ENCODE data around the gene ANKRD63. TPM values are rescaled to one million over a fixed set of nuclear protein-coding genes. Genes with fewer than 3 reads are reported as not detected.

ANKRD63 gene
- total RNA-seq, 1 donor from 2014 or later = not detected

DNA sequence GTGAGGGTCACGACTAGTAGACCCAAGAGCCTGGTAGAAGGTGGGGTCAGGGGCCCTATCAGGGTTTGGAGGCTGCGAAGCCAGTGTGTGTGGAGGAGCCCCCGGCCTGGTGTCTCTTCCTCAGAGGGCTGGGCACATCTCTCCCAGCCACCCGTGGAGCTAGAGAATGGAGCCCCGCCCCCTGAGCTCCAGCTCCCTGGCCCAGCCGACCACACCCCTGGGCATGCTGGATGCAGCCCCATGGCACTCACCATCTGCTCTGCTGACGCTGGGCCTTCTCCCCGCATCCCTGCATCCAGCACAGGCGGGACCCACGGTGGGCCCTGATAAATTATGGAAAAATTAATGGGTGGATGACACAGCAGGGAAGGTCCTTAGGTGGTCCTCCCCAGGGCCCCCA lies 17.5 kb downstream of the ANKRD63 start:
- H3K36me3 ChIP-seq (ENCODE audit: control insufficient read depth in 3 of 3, insufficient read depth in 3 of 3, low read length in 3 of 3) = no peaks in the 10 kb centered on the region
- H3K4me1 ChIP-seq (ENCODE audit: control insufficient read depth in 3 of 3, insufficient read depth in 3 of 3, low read length in 3 of 3) = peaks cover 6 to 11% (median 7%) of the 10 kb centered on the region in 3 donors
- H3K9ac ChIP-seq (ENCODE audit: low read depth in 1 of 3, low read length in 3 of 3) = no peak overlapping the region
- H3K9me3 ChIP-seq (ENCODE audit: control insufficient read depth in 3 of 3, low read length in 3 of 3) = no peaks in the 10 kb centered on the region
- H3K4me3 ChIP-seq (ENCODE audit: low read length in 3 of 3) = no peak overlapping the region
- no peaks in the 10 kb centered on the region for H3K27me3 ChIP-seq (ENCODE audit: control insufficient read depth in 3 of 3, insufficient read depth in 3 of 3, low read length in 3 of 3)
- no peak overlapping the region for H3K27ac ChIP-seq (ENCODE audit: low read depth, low read length)

DNA sequence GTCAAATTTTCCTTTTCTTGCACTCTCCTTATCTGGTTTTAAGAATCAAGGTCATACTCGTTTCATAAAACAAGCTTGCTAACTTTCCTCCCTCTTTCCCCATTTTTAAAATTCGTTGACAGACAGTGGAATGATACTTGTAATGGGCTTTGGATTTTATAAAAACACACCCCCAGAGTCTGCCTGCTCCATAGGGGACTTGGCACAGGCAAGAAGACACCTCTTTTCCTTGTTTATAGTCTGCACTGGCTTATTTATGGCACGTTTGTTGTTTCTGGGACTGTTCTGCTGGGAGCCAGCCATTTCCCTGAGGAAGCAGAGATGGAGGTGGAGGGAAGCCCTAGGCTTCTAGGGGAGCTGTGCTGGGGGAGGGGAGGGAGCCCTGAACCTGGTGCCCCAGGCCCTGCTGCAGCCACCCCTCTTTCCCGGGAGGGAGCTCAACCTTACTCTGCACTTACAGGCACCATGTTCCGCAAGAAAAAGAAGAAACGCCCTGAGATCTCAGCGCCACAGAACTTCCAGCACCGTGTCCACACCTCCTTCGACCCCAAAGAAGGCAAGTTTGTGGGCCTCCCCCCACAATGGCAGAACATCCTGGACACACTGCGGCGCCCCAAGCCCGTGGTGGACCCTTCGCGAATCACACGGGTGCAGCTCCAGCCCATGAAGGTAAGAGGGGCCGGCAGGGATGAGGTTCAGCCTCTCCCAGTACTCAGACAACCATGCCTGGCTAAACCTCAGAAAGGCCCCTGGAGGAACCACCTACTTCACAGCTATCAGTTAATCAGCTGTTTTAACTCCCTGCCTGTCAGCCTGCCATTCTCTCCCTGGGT lies 18.3 kb downstream of the ANKRD63 start:
- Histone ChIP-seq H3K9ac (ENCODE audit: low read depth in 1 of 3, low read length in 3 of 3) (no peak overlapping the region), H3K4me1 (ENCODE audit: control insufficient read depth in 3 of 3, insufficient read depth in 3 of 3, low read length in 3 of 3) (peaks cover 6 to 11% (median 7%) of the 10 kb centered on the region in 3 donors), H3K27me3 (ENCODE audit: control insufficient read depth in 3 of 3, insufficient read depth in 3 of 3, low read length in 3 of 3) (no peaks in the 10 kb centered on the region), H3K4me3 (ENCODE audit: low read length in 3 of 3) (no peak overlapping the region), H3K27ac (ENCODE audit: low read depth, low read length) (no peak overlapping the region), H3K9me3 (ENCODE audit: control insufficient read depth in 3 of 3, low read length in 3 of 3) (no peaks in the 10 kb centered on the region), H3K36me3 (ENCODE audit: control insufficient read depth in 3 of 3, insufficient read depth in 3 of 3, low read length in 3 of 3) (no peaks in the 10 kb centered on the region)

- H3K27ac ChIP-seq (ENCODE audit: low read depth, low read length) = no peak overlapping the region
- H3K9me3 ChIP-seq (ENCODE audit: control insufficient read depth in 3 of 3, low read length in 3 of 3) = no peaks in the 10 kb centered on the region
- H3K4me3 ChIP-seq (ENCODE audit: low read length in 3 of 3) = no peak overlapping the region
- H3K4me1 ChIP-seq (ENCODE audit: control insufficient read depth in 3 of 3, insufficient read depth in 3 of 3, low read length in 3 of 3) = peaks cover 6 to 11% (median 7%) of the 10 kb centered on the region in 3 donors
- peaks cover 0 to 7% (median 7%) of the 10 kb centered on the region in 3 donors for H3K27me3 ChIP-seq (ENCODE audit: control insufficient read depth in 3 of 3, insufficient read depth in 3 of 3, low read length in 3 of 3)
- peak overlapping the region in 1 of 3 donors; percentile 16 for H3K9ac ChIP-seq (ENCODE audit: low read depth in 1 of 3, low read length in 3 of 3)
- no peaks in the 10 kb centered on the region for H3K36me3 ChIP-seq (ENCODE audit: control insufficient read depth in 3 of 3, insufficient read depth in 3 of 3, low read length in 3 of 3)
Observed at GRCh38 chr15:40263024-40263754, 19.7 kb downstream of the ANKRD63 start.

GRCh38 chr15:40259021-40259420 lies 23.8 kb downstream of the ANKRD63 start:
- Histone ChIP-seq H3K27me3 (ENCODE audit: control insufficient read depth in 3 of 3, insufficient read depth in 3 of 3, low read length in 3 of 3) (peaks cover 0 to 10% (median 7%) of the 10 kb centered on the region in 3 donors), H3K27ac (ENCODE audit: low read depth, low read length) (no peak overlapping the region), H3K4me1 (ENCODE audit: control insufficient read depth in 3 of 3, insufficient read depth in 3 of 3, low read length in 3 of 3) (peaks cover 9 to 16% (median 11%) of the 10 kb centered on the region in 3 donors), H3K4me3 (ENCODE audit: low read length in 3 of 3) (no peak overlapping the region), H3K9ac (ENCODE audit: low read depth in 1 of 3, low read length in 3 of 3) (no peak overlapping the region), H3K36me3 (ENCODE audit: control insufficient read depth in 3 of 3, insufficient read depth in 3 of 3, low read length in 3 of 3) (peaks cover 0 to 2% (median 0%) of the 10 kb centered on the region in 3 donors), H3K9me3 (ENCODE audit: control insufficient read depth in 3 of 3, low read length in 3 of 3) (no peaks in the 10 kb centered on the region)

- Histone ChIP-seq H3K9ac (ENCODE audit: low read depth in 1 of 3, low read length in 3 of 3) (no peak overlapping the region), H3K27ac (ENCODE audit: low read depth, low read length) (no peak overlapping the region), H3K36me3 (ENCODE audit: control insufficient read depth in 3 of 3, insufficient read depth in 3 of 3, low read length in 3 of 3) (peaks cover 0 to 2% (median 0%) of the 10 kb centered on the region in 3 donors), H3K27me3 (ENCODE audit: control insufficient read depth in 3 of 3, insufficient read depth in 3 of 3, low read length in 3 of 3) (peaks cover 0 to 12% (median 10%) of the 10 kb centered on the region in 3 donors), H3K9me3 (ENCODE audit: control insufficient read depth in 3 of 3, low read length in 3 of 3) (no peaks in the 10 kb centered on the region), H3K4me3 (ENCODE audit: low read length in 3 of 3) (no peak overlapping the region), H3K4me1 (ENCODE audit: control insufficient read depth in 3 of 3, insufficient read depth in 3 of 3, low read length in 3 of 3) (peaks cover 10 to 16% (median 12%) of the 10 kb centered on the region in 3 donors)
Observed at GRCh38 chr15:40258544-40258943, 24.3 kb downstream of the ANKRD63 start.

GRCh38 chr15:40257656-40258450 lies 25.0 kb downstream of the ANKRD63 start:
- Histone ChIP-seq H3K4me1 (ENCODE audit: control insufficient read depth in 3 of 3, insufficient read depth in 3 of 3, low read length in 3 of 3) (peaks cover 11 to 16% (median 12%) of the 10 kb centered on the region in 3 donors), H3K9me3 (ENCODE audit: control insufficient read depth in 3 of 3, low read length in 3 of 3) (no peaks in the 10 kb centered on the region), H3K36me3 (ENCODE audit: control insufficient read depth in 3 of 3, insufficient read depth in 3 of 3, low read length in 3 of 3) (peaks cover 0 to 2% (median 0%) of the 10 kb centered on the region in 3 donors), H3K4me3 (ENCODE audit: low read length in 3 of 3) (no peak overlapping the region), H3K27ac (ENCODE audit: low read depth, low read length) (no peak overlapping the region), H3K9ac (ENCODE audit: low read depth in 1 of 3, low read length in 3 of 3) (no peak overlapping the region), H3K27me3 (ENCODE audit: control insufficient read depth in 3 of 3, insufficient read depth in 3 of 3, low read length in 3 of 3) (peaks cover 0 to 18% (median 13%) of the 10 kb centered on the region in 3 donors)

GRCh38 chr15:40256638-40257235 lies 26.1 kb downstream of the ANKRD63 start:
- Histone ChIP-seq H3K27ac (ENCODE audit: low read depth, low read length) (no peak overlapping the region), H3K36me3 (ENCODE audit: control insufficient read depth in 3 of 3, insufficient read depth in 3 of 3, low read length in 3 of 3) (peaks cover 0 to 2% (median 0%) of the 10 kb centered on the region in 3 donors), H3K9me3 (ENCODE audit: control insufficient read depth in 3 of 3, low read length in 3 of 3) (no peaks in the 10 kb centered on the region), H3K4me1 (ENCODE audit: control insufficient read depth in 3 of 3, insufficient read depth in 3 of 3, low read length in 3 of 3) (peaks cover 12 to 21% (median 17%) of the 10 kb centered on the region in 3 donors), H3K9ac (ENCODE audit: low read depth in 1 of 3, low read length in 3 of 3) (no peak overlapping the region), H3K4me3 (ENCODE audit: low read length in 3 of 3) (no peak overlapping the region), H3K27me3 (ENCODE audit: control insufficient read depth in 3 of 3, insufficient read depth in 3 of 3, low read length in 3 of 3) (peaks cover 0 to 18% (median 14%) of the 10 kb centered on the region in 3 donors)

- peaks cover 0 to 2% (median 0%) of the 10 kb centered on the region in 3 donors for H3K36me3 ChIP-seq (ENCODE audit: control insufficient read depth in 3 of 3, insufficient read depth in 3 of 3, low read length in 3 of 3)
- no peak overlapping the region for H3K4me3 ChIP-seq (ENCODE audit: low read length in 3 of 3)
- peak overlapping the region in 1 of 3 donors; percentile 33 for H3K9ac ChIP-seq (ENCODE audit: low read depth in 1 of 3, low read length in 3 of 3)
- H3K4me1 ChIP-seq (ENCODE audit: control insufficient read depth in 3 of 3, insufficient read depth in 3 of 3, low read length in 3 of 3) = peaks cover 12 to 23% (median 18%) of the 10 kb centered on the region in 3 donors
- H3K27me3 ChIP-seq (ENCODE audit: control insufficient read depth in 3 of 3, insufficient read depth in 3 of 3, low read length in 3 of 3) = peaks cover 0 to 18% (median 14%) of the 10 kb centered on the region in 3 donors
- no peak overlapping the region for H3K27ac ChIP-seq (ENCODE audit: low read depth, low read length)
- no peaks in the 10 kb centered on the region for H3K9me3 ChIP-seq (ENCODE audit: control insufficient read depth in 3 of 3, low read length in 3 of 3)
Observed at GRCh38 chr15:40255033-40255432, 27.8 kb downstream of the ANKRD63 start.

GRCh38 chr15:40254452-40254851 lies 28.4 kb downstream of the ANKRD63 start:
- H3K27ac ChIP-seq (ENCODE audit: low read depth, low read length) = no peak overlapping the region
- peaks cover 0 to 18% (median 14%) of the 10 kb centered on the region in 3 donors for H3K27me3 ChIP-seq (ENCODE audit: control insufficient read depth in 3 of 3, insufficient read depth in 3 of 3, low read length in 3 of 3)
- H3K9me3 ChIP-seq (ENCODE audit: control insufficient read depth in 3 of 3, low read length in 3 of 3) = no peaks in the 10 kb centered on the region
- no peak overlapping the region for H3K9ac ChIP-seq (ENCODE audit: low read depth in 1 of 3, low read length in 3 of 3)
- H3K4me1 ChIP-seq (ENCODE audit: control insufficient read depth in 3 of 3, insufficient read depth in 3 of 3, low read length in 3 of 3) = peaks cover 18 to 29% (median 24%) of the 10 kb centered on the region in 3 donors
- no peak overlapping the region for H3K4me3 ChIP-seq (ENCODE audit: low read length in 3 of 3)
- peaks cover 0 to 2% (median 0%) of the 10 kb centered on the region in 3 donors for H3K36me3 ChIP-seq (ENCODE audit: control insufficient read depth in 3 of 3, insufficient read depth in 3 of 3, low read length in 3 of 3)
